Nucleus accumbens (tissue), 56 donors: ENCODE results near the gene TMEM161B.
A peak's percentile ranks its signal among the peaks of the same experiment; 100 is the strongest.
"Not testable (repeated sequence)": the region's sequence is repeated elsewhere in the genome, so short reads cannot be mapped to it uniquely, and the experiment has no call there.

Experiments used
- DNase-seq, 56 donors: peaks; one replicate each; lab custom pipeline; 2025; lab: John Stamatoyannopoulos, UW

TMEM161B gene

DNA sequence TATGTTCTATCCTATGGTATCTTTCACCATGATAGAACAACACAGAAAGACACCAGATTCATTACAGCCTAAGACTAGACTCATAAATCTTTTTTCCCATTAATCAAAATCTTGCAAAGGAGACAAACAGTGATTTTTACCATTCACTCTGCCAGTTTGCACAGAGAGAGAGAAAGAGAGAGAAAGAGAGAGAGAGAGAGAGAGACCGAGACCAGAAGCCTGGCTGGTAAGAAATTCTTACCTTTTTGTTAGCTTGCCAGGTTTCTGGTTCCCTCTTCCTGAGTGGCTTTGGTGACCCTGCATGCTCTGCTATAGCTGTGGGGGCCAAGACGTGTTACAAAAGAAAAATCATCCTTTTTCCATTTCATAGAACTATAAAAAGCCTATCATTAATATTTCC is 18.6 kb downstream of the TMEM161B start:
- DNase-seq, result no peak

DNA sequence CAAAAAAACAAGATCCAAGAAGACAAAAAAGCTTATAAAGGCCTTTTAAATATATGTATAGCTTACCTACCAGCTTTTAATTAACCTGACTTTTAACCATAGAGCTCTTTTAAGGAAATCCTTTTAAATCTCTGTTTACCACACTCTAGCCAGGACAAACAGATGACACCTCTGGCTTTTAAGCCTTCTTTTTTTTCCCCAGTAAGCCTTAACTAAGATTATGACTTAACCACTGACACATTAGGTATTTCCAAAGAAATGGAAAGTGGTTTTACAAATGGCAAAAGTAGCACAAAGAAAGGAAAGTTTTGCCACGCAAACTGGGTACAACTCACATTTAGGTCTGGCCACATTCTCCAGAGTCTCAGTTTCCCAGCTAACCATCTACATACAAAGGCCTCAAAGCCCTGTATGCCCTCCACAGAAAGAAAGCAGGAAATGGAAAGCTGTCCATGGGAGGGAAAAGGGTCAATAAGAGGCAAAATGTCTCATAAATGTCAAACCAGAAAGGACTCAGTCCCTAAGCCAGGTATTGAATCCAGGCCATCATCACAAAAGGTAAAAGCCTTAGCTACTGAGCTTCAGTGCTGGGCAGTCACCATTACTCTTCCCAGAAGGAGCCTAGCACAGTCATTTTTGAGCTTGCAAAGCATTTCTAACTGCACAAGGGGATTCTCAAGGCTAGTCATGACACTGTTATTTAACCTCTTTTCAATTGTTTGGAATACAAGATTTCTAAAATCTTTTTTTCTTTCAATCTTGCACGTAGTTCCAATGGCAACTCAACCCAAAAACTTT is 19.7 kb downstream of the TMEM161B start:
- no peak for DNase-seq

DNA sequence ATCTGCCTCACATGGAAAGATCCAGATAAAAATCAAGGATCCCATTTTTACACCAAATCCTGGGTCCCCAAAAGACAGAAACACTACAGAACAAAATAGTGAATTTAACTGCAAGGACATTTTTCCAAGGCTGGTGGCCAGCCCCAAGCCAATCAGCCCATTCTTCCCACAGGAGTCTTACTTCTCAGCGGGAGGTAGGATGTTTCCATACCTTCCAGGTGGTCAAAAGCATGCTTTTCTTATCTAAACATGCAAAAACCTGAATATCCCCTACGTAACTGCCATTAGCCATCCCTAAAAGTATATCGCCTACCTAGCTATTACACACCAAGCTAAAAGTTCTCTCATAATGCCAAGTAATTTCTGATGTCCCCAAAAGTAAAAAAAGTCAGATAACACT is 20.6 kb downstream of the TMEM161B start:
- DNase-seq, result no peak

DNA sequence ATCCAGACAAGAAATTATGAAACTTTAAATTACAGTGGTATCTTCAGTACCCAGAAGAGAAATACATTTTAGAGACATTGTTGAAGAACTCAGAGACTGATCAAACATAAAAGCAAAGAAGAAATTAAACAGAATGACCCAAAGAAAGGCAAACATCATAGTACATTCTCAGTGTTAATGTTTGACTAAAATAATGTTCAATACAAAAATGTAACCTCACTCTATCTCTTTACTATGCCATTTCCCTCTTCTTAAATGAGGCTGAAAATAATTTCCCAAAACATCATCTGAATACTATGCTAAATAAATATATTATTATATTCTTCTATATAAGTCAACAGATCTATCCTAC is 22.8 kb downstream of the TMEM161B start:
- DNase-seq, result no peak

DNA sequence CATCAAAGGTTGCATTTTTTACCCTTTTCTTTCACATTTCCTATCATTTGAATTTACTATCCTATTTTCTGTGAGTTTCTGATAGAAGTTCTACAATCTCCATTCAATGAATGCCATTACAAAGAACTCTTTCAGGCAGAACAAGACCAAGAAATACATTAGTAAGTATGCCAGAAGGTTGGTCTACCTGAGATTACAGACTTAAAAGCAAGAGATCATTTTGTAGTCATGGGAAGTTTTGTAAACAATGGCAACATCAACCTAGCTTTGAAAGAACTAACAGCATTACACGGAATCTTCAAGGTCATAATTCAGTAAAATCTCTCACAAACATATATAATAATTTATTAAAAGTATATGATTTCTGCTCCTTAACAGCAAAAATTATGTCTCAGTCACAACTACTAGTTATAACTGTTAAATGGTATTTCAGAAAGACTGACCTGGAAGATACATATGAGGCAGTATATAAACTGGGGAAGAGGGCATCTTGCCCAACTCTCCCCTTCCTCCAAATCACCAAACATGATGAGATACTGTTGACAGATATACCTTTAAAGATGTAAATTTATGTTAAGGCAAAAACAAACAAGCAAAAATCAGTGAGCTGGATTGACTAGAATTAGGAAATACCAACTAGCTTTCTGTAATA is 23.3 kb downstream of the TMEM161B start:
- no peak for DNase-seq

DNA sequence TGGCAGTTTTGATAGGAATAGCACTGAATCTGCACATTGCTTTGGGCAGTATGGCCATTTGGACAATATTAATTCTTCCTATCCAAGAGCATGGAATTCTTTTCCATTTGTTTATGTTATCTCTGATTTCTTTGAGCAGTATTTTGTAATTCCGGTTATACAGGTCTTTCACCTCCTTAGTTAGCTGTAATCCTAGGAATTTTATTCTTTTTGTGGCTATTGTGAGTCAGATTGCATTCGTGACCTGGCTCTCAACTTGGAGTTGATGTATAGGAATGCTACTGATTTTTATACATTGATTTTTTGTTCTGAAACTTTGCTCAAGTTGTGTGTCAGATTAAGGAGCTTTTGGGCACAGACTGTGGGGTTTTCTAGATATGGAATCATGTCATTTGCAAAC is 24.0 kb downstream of the TMEM161B start:
- no peak for DNase-seq

DNA sequence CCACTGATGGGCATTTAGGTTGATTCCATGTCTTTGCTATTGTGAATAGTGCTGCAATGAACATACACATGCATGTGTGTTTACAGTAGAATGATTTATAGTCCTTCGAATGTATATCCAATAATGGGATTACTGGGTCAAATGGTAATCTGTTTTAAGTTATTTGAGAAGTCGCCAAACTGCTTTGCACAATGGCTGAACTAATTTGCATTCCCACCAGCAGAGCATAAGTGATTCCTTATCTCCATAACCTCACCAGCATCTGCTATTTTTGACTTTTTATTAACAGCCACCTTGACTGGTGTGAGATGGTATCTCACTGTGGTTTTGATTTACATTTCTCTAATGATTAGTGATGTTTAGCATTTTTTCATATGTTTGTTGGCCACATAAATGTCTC is 25.2 kb downstream of the TMEM161B start:
- DNase-seq, result not testable (repeated sequence)

DNA sequence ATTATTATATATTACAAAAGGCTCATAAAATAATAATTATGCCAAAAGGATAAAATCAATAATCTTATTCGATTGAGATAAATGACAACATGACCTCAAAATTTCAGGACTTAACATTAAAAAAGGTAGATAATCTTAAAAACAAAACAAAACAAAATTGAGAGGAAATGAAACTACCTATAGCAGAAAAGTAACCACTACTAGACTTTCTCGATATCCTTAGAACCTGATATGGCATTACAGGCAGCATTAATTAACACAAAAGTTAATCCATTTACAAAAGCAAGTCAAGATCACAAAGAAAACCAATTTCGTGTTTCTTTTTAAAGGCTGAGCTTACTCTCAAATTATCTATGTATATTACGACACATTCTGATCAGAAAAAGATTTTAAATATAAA is 29.9 kb downstream of the TMEM161B start:
- DNase-seq, result no peak

DNA sequence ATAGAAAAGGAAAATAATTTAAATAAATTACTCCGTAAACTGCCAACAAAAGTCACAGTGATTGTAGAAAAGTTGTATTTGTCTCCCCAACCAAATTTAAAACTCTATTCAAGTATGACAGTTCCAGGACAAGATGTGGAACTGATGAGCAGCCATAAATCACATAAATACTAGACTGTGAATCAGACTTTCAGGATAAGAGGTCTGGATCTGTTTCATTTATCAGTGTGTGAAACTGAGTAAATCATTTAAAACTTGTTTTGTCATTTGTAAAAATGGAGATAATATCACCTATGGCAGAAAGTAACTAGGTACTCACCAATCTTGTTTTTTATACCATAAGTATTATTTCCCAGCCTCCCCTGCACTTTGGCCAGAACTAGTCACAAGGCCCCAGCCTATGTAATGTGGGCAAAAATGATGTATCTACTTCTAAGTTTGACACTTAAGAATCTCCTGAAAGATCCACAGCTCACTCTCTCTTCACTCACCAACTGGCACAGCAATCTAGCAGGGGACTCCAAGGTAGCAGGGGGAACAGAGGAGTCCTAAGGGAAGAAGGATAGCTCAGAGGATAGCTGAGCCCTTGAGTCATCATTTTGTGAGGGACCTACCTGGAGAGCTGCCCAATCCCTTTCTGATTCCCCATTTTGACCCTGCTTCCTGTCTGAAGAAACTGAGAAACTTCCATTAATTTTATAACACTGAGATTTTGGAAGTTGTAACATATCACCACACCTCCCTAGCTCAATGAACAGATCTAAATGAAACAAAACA is 31.6 kb downstream of the TMEM161B start:
- no peak for DNase-seq

DNA sequence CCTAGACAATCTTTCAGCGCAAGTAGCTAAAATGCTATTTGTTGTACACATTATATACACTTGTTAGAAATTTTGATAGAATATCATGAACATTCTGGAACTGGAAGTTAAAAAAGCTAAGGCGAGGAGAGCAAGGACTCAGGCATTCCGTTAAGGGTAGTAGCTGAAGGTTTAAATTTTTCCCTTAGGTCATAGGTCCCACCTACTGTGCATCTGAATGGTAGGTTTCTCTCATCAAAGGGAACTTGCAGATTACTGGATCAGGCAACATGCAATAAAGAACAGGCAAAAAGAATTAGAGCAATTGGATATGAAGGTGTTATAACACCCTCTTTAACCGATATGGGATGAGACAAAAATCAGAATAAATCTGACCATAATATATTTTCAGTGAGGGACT is 32.8 kb downstream of the TMEM161B start:
- no peak for DNase-seq

DNA sequence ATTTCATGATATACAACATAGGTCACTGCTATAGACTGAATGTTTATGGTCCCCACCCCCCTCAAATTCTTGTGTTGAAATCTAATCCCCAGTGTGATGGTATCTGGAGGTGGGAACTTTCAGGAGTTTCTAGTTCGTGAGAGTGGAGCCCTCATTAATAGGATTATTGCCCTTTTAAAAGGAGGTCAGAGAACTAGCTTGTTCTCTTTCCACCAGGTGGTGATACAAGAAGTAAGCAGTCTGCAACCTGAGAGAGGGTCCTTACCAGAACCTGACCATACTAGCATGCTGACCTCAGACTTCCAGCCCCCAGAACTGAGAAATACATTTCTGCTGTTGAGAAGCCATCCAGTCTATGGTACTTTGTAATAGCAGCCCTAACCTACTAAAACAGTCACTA is 33.3 kb downstream of the TMEM161B start:
- DNase-seq, result no peak

DNA sequence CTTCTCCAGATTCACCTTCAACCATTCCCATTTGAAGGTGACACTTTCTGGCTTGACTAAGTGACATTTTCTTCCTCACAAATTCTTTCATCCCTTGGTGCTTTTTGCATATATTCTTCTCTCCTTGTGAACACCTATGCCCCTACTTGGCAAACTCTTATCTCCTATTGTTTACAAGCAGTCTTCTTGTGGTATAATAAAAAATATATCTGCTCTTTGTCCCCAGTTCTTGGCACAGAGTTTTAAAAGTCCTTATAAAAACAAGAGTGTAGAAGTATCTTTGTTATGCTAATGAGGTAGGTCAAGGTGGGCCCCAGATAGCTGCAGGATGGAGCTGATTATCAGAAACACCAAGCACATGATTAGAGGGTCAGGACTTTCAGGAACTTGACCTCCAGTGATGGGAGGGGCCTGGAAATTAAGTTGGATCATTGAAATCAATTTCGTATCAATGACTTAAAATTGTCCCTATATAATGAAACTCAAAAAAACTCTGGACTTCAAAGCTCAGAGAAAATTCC is 38.0 kb downstream of the TMEM161B start:
- DNase-seq, result no peak

DNA sequence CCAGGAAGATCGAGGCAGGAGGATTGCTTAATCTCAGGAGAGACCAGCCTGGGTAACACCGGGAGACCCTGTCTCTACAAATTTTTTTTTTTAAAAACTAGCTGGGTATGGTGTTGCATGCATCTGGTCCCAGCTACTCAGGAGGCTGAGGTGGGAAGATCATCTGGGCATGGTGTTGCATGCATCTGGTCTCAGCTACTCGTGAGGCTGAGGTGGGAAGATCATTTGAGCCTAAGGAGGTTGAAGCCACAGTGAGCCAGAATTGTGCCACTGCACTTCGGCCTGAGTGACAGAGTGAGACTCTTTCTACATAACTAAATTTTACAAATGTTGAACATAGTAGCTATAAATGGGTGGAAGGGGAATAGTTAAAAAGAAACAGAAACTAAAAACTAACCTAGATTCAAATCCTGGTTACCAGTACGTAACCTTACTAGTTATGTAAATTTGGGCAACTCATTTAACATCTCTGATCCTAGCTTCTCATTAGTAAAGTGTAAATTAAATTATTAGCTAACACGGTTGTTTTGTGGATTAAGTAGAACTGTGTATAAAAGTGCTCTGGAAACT is 41.7 kb downstream of the TMEM161B start:
- no peak for DNase-seq

DNA sequence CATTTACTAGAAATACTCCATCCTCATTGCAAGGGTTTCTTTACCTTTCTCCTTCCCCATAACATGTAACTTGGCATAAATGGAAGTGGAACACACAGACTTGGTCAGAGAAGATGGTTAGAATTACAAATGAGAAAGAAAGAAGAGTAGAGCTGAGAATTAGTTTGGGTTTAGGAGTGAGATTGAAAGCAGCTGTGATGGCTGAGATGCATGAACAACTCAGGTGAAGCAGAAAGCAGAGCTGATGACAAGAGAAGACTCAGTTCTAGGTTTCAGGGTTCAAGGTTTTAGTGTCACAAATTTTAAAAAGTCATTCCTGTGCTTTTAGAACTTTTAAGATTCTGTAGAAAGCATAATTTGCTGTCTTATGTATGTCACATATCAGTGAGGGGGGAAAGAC is 54.0 kb downstream of the TMEM161B start:
- DNase-seq, result no peak

DNA sequence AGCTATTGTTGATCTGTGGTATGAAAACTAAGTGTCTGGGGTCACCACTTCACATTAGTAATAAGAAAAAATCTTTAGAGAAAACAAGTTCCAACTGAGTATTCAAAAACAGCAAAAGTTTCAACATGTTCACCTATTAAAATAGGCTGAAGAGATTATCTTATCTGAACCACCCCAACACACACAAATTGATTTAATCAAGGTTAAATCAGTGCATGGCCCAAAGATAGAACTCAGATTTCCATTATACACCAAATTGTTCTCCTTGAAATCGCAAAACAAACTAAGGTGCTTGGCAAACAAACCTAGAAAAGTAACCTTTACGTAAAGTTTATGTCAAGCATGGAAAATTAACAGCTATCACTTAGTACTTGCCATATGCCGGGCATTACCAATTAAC is 61.1 kb downstream of the TMEM161B start:
- no peak for DNase-seq

DNA sequence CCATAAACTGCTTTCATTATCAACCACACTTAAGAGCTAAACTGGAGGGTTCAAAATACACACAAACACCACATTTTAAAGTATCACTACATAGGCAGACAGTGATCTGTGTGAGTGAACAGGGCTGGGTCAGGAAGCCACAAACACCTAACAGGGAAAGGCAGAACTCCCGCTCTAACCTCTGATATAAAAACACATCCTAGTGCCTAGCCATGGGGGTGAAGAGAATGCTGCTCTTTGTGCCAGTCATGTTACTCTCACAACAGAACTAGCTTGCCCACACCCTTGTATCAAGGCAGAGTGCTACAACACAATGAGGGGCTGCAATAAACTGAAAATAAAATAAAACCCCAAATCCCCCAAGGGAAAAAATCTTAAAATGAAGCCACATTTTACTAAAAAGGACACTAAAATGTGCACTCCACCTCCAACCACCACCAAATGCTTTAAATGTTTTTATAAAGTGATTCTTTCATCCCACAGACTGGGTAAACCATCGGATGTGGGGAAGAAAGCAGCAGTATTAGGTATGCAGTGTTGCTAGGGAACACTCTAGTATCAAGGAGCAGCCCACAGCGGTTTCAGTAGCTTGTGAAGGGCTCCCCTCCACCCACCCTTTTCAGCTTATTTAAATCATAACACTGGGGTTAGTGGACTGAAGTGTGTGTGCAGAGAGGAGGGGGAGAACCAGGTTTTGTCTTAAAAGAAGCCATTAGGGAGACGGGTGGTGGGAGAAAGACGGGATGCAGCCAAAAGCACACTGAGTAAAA is 64.5 kb downstream of the TMEM161B start:
- DNase-seq, result peak in 25 of 56 donors; percentile 1 to 54 (median 11)

DNA sequence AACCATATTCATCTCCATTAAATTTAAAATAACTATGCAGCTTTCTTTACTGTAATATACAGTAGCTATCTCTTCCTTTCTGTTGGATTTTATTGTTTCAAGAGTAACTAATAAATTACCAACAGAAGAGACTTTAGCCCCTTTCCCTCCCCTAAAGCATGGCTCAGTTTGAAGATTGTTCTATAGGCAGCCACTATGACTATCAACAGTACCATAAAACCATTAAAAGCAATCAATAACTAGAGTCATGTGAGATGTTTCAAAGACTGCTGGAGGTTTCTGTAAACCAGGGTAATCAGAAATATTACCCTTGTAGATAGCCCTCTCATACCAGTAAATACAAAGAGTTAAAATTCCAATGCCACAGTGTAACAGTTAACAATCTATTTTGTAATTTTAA is 73.0 kb downstream of the TMEM161B start:
- no peak for DNase-seq

DNA sequence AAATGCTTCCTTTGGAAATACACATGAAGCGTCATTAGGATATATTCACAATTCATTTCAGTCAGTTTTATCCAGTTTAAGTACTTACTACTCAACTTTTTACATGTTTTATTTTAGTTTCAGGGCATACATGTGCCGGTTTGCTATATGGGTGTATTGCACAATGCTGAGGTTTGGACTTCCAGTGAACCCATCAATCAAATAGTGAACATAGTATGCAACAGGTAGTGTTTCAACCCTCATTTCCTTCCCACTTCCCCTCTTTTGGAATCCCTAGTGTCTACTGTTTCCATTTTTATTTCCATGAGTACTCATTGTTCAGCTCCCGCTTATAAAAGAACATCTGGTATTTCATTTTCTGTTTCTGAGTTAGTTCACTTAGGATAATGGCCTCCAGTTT is 74.7 kb downstream of the TMEM161B start:
- no peak for DNase-seq

DNA sequence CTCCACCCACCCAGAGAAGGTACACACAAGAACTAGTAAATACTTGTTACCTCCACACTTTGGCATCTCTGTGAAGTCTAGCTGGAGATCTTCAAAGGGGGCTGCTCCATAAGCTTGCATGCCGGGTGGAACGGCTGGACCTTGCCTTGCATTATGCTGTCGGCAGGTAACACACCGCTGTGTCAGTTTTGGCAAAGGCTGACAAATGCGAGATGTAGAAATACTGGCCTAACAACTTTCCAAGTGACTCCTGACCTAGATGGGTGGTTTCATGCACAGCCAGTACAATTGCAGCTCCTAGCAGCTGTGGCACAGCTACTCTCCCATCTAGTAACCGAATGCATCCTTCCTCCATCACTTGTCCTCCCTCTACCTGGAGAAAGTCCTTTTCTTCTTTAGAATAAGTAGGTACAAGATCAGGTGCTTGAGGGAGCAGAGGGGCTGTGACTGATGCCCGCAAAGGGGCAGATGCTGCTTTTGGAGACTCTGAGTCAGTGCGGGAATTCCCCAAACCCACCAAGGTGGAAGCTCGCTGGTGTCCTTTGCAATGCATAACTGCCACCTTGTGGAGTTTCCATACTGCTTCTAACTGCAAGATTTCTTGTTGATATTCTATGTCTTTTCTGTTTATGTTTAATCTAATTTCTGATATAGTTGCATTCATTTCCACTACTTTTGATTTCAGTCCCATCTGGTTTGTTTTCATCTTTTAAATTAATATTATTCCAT is 78.4 kb downstream of the TMEM161B start:
- DNase-seq, result peak in 29 of 56 donors; percentile 3 to 45 (median 17)

DNA sequence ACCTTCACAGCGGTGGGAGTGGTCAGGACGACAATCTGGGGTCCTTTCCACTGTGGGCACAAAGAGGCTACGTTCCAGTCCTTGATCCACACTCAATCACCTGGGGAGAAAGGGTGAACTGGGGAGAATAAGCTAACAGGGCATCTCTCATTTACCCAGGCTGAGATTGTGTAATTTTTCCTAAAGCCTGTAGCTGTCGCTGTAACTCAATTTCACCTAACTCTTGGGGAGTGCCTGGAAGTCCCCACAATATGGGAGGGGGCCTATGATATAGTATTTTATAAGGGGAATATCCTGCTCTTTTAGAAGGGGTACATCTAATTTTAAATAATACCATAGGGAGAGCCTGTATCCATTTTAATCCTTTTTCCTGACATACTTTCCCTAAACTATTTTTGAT is 79.2 kb downstream of the TMEM161B start:
- not testable (repeated sequence) for DNase-seq
